Raji (cell line): ENCODE data around the gene ALOX15.

Source experiments
- POLR2A ChIP-seq: IDR thresholded peaks from 2 replicates; pipeline ENCODE4 v1.6.1; 2011; ENCODE audit warnings: low read depth, low read length, control low read depth; ENCODE audit not compliant: insufficient read depth

Gene ALOX15

GRCh38 chr17:4641297-4642195 lies at the start of gene ALOX15:
TSS of gene ALOX15 (minus strand) at chr17:4641678. CDS start at chr17:4641651, 27 bp downstream.
- no peak for TF ChIP-seq POLR2A

DNA sequence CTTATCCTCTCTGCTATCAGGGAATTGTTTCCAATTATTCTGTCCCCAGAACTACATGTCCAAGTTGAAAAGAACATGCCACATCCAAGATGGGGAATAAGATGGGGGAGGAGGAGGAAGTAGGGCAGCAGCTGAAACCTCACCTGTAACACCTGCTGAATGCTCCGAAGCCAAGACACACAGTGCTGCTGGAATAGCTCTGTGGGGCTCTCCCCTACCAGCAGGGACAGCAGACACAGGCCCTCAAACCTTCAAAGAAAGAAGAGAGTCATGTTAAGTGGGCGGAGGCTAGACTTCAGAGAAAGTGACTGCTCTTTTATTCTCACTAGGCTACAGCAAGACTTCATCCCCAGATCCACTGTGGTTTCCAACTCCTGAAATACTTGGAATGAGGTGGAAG lies 49.3 kb upstream of the ALOX15 start:
- TF ChIP-seq POLR2A = no peak

DNA sequence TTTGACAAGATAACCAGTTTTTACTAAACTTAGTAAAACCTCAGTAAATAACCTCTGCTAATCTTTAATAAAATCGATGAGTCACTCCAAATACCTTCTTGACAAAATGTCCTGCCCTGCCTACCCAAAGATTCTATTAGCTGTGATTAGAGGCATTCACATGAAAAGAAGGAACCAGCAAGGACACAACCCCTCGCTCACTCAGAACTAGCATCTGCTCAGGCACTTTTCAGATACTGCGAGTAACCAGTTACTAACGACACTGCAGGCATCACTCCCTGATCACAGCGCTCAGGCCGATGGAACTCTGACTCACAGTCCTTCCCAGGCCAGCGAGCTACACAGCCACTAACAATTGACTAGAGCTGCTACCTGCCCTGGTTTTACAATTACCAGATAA lies 38.2 kb upstream of the ALOX15 start:
- TF ChIP-seq POLR2A = no peak

- TF ChIP-seq POLR2A = no peak
Observed at GRCh38 chr17:4678448-4679026, 37.1 kb upstream of the ALOX15 start.

DNA sequence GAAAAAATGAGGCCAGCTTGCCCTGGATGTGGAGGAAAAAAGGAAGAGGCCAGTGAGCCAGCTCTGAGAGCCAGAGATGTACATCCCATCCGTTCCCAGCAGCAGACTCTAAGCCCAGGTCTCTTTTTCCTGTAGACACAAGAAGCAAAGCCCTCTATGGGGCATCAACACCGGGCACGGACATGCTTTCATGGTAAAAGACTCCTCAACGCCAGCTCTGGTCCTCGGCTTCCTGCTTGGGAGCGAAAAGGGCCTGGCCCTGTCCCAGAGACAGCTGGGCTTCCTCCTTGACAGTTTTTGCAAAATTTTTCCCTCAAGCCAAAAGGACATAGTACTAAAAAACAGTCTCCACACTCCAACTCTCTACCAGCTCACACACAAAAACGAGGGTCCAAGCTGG lies 35.3 kb upstream of the ALOX15 start:
- no peak for TF ChIP-seq POLR2A

DNA sequence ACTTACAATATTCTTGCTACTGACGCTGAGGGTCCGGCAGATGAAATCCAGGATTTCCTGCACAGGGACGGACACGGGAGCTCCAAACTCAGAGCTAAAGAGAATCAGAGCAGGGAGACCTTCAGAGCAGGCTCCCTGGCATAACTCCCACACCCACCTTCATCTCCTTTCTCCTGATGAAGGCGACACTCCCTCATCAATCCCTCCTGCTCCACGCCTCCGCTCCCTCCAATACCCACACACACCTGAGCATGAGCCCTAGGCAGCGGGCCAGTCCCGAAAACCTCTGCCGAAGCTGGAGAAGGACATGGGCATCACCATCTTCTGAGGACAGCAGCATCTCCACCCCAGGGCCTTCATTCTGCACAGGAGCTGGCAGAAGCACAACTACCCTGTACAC lies 34.3 kb upstream of the ALOX15 start:
- no peak for TF ChIP-seq POLR2A

DNA sequence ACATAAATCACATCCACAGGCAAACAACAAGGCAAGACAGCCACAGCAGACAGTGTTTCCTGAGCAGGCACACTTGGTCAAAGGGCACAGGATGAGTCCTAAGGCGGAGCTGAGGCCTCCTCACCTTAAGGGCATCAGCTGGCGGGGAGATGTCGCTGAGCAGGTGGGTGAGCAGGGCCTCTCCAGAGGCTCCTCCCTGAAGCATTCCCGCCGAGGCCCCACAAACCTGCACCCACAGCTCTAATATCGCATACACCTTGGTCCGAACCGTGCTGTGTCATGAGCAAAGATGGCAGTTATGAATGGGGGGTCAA lies 33.2 kb upstream of the ALOX15 start:
- TF ChIP-seq POLR2A = no peak

- TF ChIP-seq POLR2A = no peak
Observed at GRCh38 chr17:4673986-4674684, 32.7 kb upstream of the ALOX15 start.

- TF ChIP-seq POLR2A = no peak
Observed at GRCh38 chr17:4673169-4673568, 31.7 kb upstream of the ALOX15 start.

- no peak for TF ChIP-seq POLR2A
Observed at GRCh38 chr17:4672751-4673150, 31.3 kb upstream of the ALOX15 start.

GRCh38 chr17:4672055-4672630 lies 30.7 kb upstream of the ALOX15 start:
- TF ChIP-seq POLR2A = no peak

DNA sequence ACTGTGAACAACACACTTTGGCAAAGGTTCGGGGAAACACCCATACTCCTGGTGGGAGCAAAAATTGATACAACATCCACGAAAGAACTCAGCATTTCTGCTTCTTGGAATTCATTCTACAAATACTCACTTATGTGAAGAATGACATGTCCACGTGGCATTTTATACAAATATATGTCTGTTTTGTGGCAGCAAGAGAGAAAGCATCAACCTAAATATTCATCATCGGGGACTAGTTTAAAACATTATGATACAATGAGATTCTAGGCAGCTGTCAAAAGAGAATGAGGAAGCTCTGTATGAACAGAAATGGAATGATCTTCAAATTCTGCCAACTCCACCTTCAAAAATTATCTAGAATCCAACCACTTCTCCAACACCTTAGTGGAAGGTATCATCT lies 25.7 kb upstream of the ALOX15 start:
- TF ChIP-seq POLR2A = no peak

DNA sequence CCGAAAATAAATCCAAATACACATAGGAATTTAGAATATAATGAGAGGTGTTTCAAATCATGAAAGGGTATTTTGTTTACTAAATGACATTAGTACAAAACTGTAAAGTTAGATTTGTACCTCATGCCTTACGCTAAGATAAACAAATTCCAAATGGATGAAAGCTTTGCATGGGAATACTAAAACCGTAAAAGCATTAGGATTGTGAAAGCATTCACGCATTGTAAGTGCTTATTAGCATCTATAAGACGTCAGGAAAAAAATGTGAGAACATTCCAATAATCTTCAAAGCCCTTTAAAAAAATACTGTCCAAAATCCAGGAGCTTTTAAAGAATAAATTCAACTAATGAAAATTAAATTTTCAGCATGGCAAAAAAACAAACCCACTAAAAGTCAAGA lies 24.8 kb upstream of the ALOX15 start:
- no peak for TF ChIP-seq POLR2A

DNA sequence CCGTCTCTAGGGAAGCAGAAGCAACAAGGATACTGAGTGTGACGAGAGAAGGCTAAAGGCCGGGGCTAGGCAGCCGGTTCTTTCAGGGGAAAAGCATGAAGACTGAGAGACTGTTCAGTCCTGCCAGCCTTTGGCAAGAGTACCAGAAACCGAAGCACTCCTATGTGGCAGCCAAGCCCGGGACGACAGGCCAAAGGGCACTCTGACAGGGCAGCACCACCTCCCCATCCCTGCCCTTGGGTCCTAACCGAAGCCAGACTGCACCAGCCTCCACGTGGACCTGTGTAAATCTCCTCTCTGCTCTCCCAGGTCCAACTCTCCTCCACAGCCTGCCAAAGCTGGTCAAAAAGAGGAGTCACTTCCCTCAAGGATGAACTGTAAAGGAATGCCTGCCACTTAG lies 23.5 kb upstream of the ALOX15 start:
- TF ChIP-seq POLR2A = no peak

- no peak for TF ChIP-seq POLR2A
Observed at GRCh38 chr17:4664230-4664629, 22.8 kb upstream of the ALOX15 start.

- no peak for TF ChIP-seq POLR2A
Observed at GRCh38 chr17:4663711-4664110, 22.2 kb upstream of the ALOX15 start.
